Urinary bladder (tissue), 4 donors: ENCODE data around the gene GNAI2. TPM values are rescaled to one million over a fixed set of nuclear protein-coding genes. Genes with fewer than 3 reads are reported as not detected.
A peak's percentile ranks its signal among the peaks of the same experiment; 100 is the strongest.

ENCODE experiments used
- DNase-seq: peaks from one replicate; pipeline ENCODE4 v3.0.0-alpha.2; 2015; ENCODE audit errors: extremely low spot score
- H3K27ac ChIP-seq: one replicate; pipeline ENCODE4 v1.5.1; 2013; ENCODE audit warnings: low read depth, mild to moderate bottlenecking, moderate library complexity
- H3K36me3 ChIP-seq: one replicate; pipeline ENCODE4 v1.6.1; 2013; ENCODE audit warnings: mild to moderate bottlenecking, moderate library complexity; ENCODE audit not compliant: insufficient read depth
- H3K4me1 ChIP-seq: one replicate; pipeline ENCODE4 v1.6.1; 2013; ENCODE audit warnings: mild to moderate bottlenecking, moderate library complexity; ENCODE audit not compliant: insufficient read depth
- H3K4me3 ChIP-seq: one replicate; pipeline ENCODE4 v1.5.1; 2013; ENCODE audit warnings: low read depth, low read length
- WGBS: extraction: QIAGEN DNeasy Blood & Tissue Kit; methylation state at CpG from one replicate; pipeline ENCODE4 v1.1.7; 2013; 5-methylcytosine and 5-hydroxymethylcytosine counted together
- polyA plus RNA-seq: library from polyadenylated mRNA; stranded (reverse); fragments of 200-250 nt; gene quantifications from one replicate; pipeline ENCODE4 v1.2.3, GENCODE V29; 2013
- total RNA-seq: library from RNA; depleted of rRNA; stranded (reverse); fragments of >200 nt; gene quantifications from one replicate; pipeline ENCODE4 v1.2.3, GENCODE V29; 2014
- donor health status: healthy with polysubstance abuse.
- donor health status: healthy.

The GNAI2 gene
- total and polyA plus RNA-seq, 2 donors: 96.3 to 263 TPM

DNA sequence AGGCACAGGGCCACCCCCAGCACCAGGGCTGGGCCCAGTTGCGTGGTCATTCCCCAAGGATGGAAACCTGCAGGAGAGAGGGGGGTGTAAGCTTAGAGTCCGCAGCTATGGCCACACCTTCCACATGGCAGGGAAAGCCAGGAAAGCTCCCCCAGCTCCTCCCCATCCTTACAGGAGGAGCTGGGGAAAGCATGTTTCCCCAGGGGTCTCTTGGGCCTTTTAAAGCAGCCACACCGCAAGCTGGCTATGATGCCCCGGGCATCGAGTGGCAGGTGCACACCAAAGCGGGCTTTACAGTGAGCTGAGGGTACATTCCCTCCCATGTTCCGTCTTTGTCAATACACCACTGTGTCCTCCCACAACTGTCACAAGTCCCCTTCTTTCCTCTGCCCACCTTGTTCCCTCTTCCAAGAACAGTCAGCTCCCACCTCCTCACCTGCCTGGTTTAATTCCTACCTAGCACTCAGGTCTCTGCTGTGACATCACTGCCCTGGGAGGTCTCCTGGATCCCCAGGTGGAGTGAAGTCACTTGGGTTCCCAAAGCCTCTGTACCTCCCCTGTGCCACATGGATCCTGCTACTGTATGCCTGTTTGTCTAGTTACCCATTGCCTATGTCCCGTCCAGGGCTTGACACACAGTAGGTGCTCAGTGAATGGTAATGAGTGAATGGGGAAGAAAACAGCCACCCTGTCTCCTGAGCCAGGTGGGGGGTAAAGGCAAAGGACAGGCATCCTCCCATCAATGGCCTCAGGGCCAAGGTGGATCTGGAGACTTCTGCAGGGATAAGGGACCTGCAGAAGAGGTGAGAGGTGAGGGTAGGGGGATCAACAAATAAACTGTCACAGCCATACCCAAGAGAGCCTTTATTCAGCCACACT lies 59.8 kb downstream of the GNAI2 start:
- H3K4me1 ChIP-seq: no peaks in the 10 kb centered on the region
- no peak for DNase-seq
- no peaks in the 10 kb centered on the region for H3K36me3 ChIP-seq
- no peak overlapping the region for H3K27ac ChIP-seq
- WGBS: 83% methylated on average over 8 of the region's 8 CpGs
- no peak overlapping the region for H3K4me3 ChIP-seq

DNA sequence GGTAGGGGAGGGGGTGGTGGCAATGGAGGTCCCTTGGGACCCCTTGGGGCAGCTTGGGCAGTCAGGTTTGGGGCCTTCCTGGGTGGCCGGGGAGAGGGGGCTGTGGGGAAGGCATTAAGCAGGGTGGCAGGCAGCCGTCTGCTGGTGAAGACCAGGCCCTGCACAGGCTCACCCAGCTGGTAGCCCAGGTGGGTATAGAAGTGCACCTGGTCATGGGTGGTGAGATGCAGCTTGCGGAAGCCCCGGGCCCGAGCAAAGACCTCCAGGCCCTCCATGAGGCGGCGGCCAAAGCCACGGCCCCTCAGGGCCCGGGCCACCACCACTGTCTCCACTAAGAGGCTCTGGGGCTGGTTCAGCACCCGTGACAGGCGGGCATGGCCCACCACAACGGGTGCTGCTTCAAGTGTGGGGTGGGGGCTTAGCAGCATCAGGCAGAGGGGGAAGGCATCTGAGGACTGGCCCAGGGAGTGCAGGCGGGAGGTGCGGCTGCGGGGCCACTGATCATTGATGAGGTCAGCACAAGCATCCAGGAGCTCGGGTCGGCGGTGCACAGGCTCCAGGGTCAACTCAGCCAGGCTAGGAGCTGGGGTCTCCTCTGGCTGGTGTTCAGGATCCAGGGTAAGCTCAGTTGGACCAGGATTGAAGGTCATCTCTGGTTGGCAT lies 60.8 kb downstream of the GNAI2 start:
- Histone ChIP-seq H3K36me3 (no peaks in the 10 kb centered on the region), H3K4me1 (no peaks in the 10 kb centered on the region), H3K4me3 (no peak overlapping the region), H3K27ac (no peak overlapping the region)
- no peak for DNase-seq
- 92% methylated on average over 18 of the region's 18 CpGs for WGBS

GRCh38 chr3:50297384-50297775 lies 61.4 kb downstream of the GNAI2 start:
- 87% methylated on average over 2 of the region's 2 CpGs for WGBS
- no peak overlapping the region for H3K27ac ChIP-seq
- DNase-seq: no peak

DNA sequence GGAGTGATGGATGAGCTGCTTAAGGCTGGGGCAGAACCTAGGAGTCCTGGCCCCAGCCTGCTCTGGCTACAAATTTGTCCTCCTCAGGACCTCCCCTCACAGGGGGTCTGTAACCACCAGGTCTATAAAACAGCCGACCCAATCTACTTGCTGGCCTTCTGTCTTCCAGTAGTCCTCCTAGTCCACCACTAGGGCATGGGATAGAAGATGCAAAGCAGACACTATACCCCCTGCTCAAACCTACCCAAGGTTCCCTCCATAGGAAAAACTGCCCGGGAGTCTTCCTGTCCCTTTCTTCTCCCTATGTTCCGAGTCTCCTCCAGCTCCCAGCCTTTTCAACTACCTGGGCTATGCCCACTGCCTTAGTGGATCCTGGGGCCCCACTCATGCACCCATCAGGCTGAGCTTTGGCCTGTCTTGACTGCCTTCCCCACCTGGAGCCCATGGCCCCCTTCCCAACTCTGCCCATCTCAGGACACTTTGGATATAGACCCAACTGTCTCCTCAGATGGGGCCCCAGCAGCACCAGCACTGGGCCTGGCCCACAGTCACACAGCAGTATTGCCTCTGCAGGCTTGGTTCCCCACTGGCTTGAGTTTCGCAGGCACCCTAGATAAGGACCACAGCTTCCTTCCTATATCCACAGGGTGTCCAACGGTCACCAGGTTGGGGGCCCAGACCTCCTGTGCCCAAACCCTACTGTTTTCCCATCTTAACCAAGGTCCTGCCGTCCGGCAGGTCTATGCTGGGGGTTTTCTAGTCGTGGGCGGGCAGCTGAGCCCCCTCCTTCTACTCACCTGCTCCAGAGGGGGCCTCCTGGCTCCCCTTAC lies 62.1 kb downstream of the GNAI2 start:
- Histone ChIP-seq H3K4me3 (peak overlapping the region; percentile 52), H3K36me3 (no peaks in the 10 kb centered on the region), H3K27ac (peak overlapping the region; percentile 82), H3K4me1 (no peaks in the 10 kb centered on the region)
- no peak for DNase-seq
- WGBS: 45% methylated on average over 9 of the region's 9 CpGs

More at GRCh38 chr3:50297384-50297775, 61.4 kb downstream of the GNAI2 start:
- Histone ChIP-seq H3K4me1 (no peaks in the 10 kb centered on the region), H3K36me3 (no peaks in the 10 kb centered on the region), H3K4me3 (no peak overlapping the region)

- under 1% methylated on average over 61 of the region's 61 CpGs for WGBS
- H3K27ac ChIP-seq: peak within 1 kb of the TSS; percentile 82
- DNase-seq: peak; percentile 98
- H3K4me1 ChIP-seq: no peaks in the 10 kb centered on the region
- H3K36me3 ChIP-seq: no peaks in the 10 kb centered on the region
- peak within 1 kb of the TSS; percentile 52 for H3K4me3 ChIP-seq
Measured at GRCh38 chr3:50298836-50299637, 63.0 kb downstream of the GNAI2 start, which contains the start of the genes HYAL3 and NAA80. Gene HYAL3 (minus strand): TSS chr3:50299405. CDS start chr3:50295602, 3,803 bp downstream. Gene NAA80 (minus strand): TSS chr3:50299405. CDS start chr3:50297463, 1,942 bp downstream.

- Histone ChIP-seq H3K36me3 (no peaks in the 10 kb centered on the region), H3K4me3 (peak overlapping the region; percentile 34), H3K27ac (peak overlapping the region; percentile 55), H3K4me1 (no peaks in the 10 kb centered on the region)
- DNase-seq: no peak
- under 1% methylated on average over 12 of the region's 12 CpGs for WGBS
Measured at GRCh38 chr3:50299638-50299928, 63.6 kb downstream of the GNAI2 start.

DNA sequence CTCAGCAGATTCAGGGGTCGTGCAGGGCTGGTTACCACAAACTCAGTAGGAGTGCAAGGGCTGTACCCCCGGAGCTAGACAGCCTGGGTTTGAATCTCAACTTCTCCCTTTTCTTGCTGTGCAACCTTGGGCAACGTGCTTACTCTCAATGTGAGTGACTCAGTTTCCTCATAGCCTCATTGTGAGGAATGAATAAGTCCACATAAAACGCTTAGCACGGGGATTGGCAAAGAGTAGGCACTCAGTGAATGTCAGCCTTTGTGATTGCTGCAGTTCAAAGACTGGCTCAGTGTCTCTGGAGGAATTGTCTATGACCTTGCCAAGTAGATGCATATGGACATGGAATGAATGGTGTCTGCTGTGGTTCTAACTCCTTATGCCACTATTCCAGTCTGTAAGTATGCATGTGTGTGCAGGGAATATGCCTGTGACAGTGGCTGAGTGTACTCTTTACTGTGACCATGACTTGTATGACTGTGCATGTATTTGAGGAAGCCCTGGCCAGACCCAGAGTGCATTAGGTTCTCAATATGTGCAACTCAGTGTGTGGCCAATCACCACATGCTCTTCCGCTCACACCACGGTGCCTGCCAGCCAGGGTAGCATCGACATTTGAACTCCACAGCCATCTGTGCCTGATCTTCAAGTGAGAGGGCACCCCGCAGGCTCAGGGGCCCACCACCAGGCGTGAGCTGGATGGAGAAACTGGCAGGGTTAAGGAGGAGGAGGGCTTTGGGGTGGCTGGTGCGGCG lies 64.1 kb downstream of the GNAI2 start:
- no peaks in the 10 kb centered on the region for H3K4me1 ChIP-seq
- WGBS: 49% methylated on average over 12 of the region's 12 CpGs
- H3K4me3 ChIP-seq: peak overlapping the region; percentile 34
- H3K36me3 ChIP-seq: no peaks in the 10 kb centered on the region
- peak overlapping the region; percentile 55 for H3K27ac ChIP-seq
- DNase-seq: no peak

- WGBS: 83% methylated on average over 6 of the region's 6 CpGs
- Histone ChIP-seq H3K36me3 (no peaks in the 10 kb centered on the region), H3K4me1 (no peaks in the 10 kb centered on the region), H3K27ac (no peak overlapping the region), H3K4me3 (no peak overlapping the region)
- DNase-seq: no peak
Measured at GRCh38 chr3:50300681-50301254, 64.8 kb downstream of the GNAI2 start.

DNA sequence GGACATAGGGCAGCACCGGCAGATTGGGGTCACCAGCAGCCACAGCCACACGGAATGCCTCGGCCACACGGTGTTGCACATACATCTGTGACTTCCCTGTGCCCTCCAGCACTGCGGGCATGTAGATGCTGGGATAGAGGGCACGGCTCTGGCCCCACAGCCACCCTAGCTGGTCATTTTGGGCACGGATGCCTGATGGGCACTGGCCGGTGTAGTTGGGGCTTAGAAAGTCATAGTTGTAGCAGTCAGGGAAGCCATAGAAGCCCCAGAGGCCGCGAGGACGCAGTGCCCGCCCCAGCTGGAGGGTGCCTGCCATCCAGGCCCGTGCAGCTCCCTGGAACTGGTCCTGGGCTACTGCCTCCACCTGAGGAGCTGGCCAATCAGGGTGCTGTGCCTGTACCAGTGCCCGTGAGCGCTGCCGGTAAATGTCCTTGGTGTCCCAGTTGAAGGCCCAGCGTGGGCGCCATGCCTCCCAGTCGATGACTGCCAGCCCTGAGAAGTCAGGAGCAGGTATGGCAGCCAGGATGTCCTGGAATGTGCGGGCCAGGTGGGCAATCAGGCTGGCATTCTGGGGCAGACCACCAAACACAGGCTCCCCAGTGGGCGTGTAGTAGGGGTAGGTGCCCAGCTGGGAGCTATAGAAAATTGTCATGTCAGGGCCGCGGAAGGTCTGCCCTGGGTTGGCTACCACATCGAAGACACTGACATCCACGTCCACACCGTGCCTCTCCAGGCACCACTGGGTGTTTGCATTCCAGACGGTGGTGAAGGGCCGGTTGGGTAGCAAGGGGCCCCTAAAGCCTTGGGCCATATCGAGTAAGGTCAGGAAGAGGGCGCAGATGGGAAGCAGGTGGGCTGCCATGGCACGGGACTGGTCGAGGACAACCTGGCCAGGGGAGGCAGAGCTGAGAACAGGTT lies 66.3 kb downstream of the GNAI2 start:
- no peak for DNase-seq
- Histone ChIP-seq H3K4me1 (no peaks in the 10 kb centered on the region), H3K4me3 (no peak overlapping the region), H3K36me3 (no peaks in the 10 kb centered on the region), H3K27ac (no peak overlapping the region)
- WGBS: 88% methylated on average over 32 of the region's 32 CpGs

- no peak for DNase-seq
- H3K4me3 ChIP-seq: no peak within 1 kb of the TSS
- H3K4me1 ChIP-seq: no peaks in the 10 kb centered on the region
- H3K36me3 ChIP-seq: no peaks in the 10 kb centered on the region
- 56% methylated on average over 14 of the region's 14 CpGs for WGBS
- H3K27ac ChIP-seq: no peak within 1 kb of the TSS
Measured at GRCh38 chr3:50303013-50303815, 67.2 kb downstream of the GNAI2 start, which contains the start of gene HYAL1. Gene HYAL1 (minus strand): TSS chr3:50303574. CDS start chr3:50302956, 618 bp downstream.

GRCh38 chr3:50304601-50305000 lies 68.6 kb downstream of the GNAI2 start:
- Histone ChIP-seq H3K4me1 (no peaks in the 10 kb centered on the region), H3K36me3 (no peaks in the 10 kb centered on the region), H3K4me3 (no peak overlapping the region), H3K27ac (no peak overlapping the region)
- no peak for DNase-seq
